Smooth muscle cell (in vitro differentiated cells): ENCODE measurements around the gene DSCAM. TPM values are rescaled to one million over a fixed set of nuclear protein-coding genes. Genes with fewer than 3 reads are reported as not detected.
"Not testable (repeated sequence)": the region's sequence is repeated elsewhere in the genome, so short reads cannot be mapped to it uniquely, and the experiment has no call there.

Source experiments
- DNase-seq: peaks from one replicate; lab custom pipeline; 2025; ENCODE audit not compliant: unreplicated experiment; lab: John Stamatoyannopoulos, UW
- H2AFZ ChIP-seq: fragments of 200-600 bp; sonication (generic); 2 replicates; pipeline ENCODE4 v1.6.0; 2016; ENCODE audit warnings: antibody characterized with exemption, low read depth, mild to moderate bottlenecking
- H3F3A ChIP-seq: fragments of 200-600 bp; sonication (generic); 2 replicates; pipeline ENCODE4 v1.6.0; 2017; ENCODE audit warnings: antibody characterized with exemption, low read depth
- H3K27ac ChIP-seq: fragments of 200-600 bp; sonication (generic); 2 replicates; pipeline ENCODE4 v1.5.1; 2016; ENCODE audit warnings: low read depth, mild to moderate bottlenecking
- H3K27me3 ChIP-seq: fragments of 200-600 bp; sonication (generic); 2 replicates; pipeline ENCODE4 v1.6.1; 2016; ENCODE audit warnings: low read depth, mild to moderate bottlenecking
- H3K36me3 ChIP-seq: fragments of 200-600 bp; sonication (generic); 2 replicates; pipeline ENCODE4 v1.5.1; 2016; ENCODE audit warnings: low read depth
- H3K4me1 ChIP-seq: fragments of 200-600 bp; sonication (generic); 2 replicates; pipeline ENCODE4 v1.5.1; 2016; ENCODE audit warnings: low read depth
- H3K4me2 ChIP-seq: fragments of 200-600 bp; sonication (generic); 2 replicates; pipeline ENCODE4 v1.6.0; 2016; ENCODE audit warnings: mild to moderate bottlenecking
- H3K4me3 ChIP-seq: fragments of 200-600 bp; sonication (generic); 2 replicates; pipeline ENCODE4 v1.5.1; 2016; ENCODE audit warnings: mild to moderate bottlenecking
- H3K79me2 ChIP-seq: fragments of 200-600 bp; sonication (generic); 2 replicates; pipeline ENCODE4 v1.6.0; 2016; ENCODE audit warnings: low read depth, mild to moderate bottlenecking
- H3K9ac ChIP-seq: fragments of 200-600 bp; sonication (generic); 2 replicates; pipeline ENCODE4 v1.6.0; 2016; ENCODE audit warnings: low read depth
- H3K9me3 ChIP-seq: fragments of 200-600 bp; sonication (generic); replicated peaks from 2 replicates; pipeline ENCODE4 v1.5.1; 2016; ENCODE audit warnings: low read depth
- H4K20me1 ChIP-seq: fragments of 200-600 bp; sonication (generic); 2 replicates; pipeline ENCODE4 v1.6.0; 2016; ENCODE audit warnings: low read depth
- WGBS: methylation state at CpG from one replicate; pipeline ENCODE4 v1.1.7; 2016; ENCODE audit warnings: low lambda C conversion rate; 5-methylcytosine and 5-hydroxymethylcytosine counted together
- polyA plus RNA-seq: library from polyadenylated mRNA; unstranded; fragments of >200 nt; fragmentation: Nextera tagmentation; extraction: Ambion mirVana; gene quantifications from 2 replicates; pipeline ENCODE4 v1.2.1, GENCODE V29; 2016
- total RNA-seq: library from RNA; depleted of rRNA; stranded (reverse); fragments of >200 nt; gene quantifications from 2 replicates; pipeline ENCODE4 v1.2.3, GENCODE V29; 2014
- TF ChIP-seq, protein P1 (sequence below): fragments of 200-600 bp; sonication (generic); IDR thresholded peaks from 2 replicates; pipeline ENCODE4 v1.5.1; 2017; ENCODE audit warnings: borderline replicate concordance, mild to moderate bottlenecking, antibody characterized with exemption; ENCODE audit not compliant: insufficient read depth, poor library complexity, severe bottlenecking

The DSCAM gene, protein sequence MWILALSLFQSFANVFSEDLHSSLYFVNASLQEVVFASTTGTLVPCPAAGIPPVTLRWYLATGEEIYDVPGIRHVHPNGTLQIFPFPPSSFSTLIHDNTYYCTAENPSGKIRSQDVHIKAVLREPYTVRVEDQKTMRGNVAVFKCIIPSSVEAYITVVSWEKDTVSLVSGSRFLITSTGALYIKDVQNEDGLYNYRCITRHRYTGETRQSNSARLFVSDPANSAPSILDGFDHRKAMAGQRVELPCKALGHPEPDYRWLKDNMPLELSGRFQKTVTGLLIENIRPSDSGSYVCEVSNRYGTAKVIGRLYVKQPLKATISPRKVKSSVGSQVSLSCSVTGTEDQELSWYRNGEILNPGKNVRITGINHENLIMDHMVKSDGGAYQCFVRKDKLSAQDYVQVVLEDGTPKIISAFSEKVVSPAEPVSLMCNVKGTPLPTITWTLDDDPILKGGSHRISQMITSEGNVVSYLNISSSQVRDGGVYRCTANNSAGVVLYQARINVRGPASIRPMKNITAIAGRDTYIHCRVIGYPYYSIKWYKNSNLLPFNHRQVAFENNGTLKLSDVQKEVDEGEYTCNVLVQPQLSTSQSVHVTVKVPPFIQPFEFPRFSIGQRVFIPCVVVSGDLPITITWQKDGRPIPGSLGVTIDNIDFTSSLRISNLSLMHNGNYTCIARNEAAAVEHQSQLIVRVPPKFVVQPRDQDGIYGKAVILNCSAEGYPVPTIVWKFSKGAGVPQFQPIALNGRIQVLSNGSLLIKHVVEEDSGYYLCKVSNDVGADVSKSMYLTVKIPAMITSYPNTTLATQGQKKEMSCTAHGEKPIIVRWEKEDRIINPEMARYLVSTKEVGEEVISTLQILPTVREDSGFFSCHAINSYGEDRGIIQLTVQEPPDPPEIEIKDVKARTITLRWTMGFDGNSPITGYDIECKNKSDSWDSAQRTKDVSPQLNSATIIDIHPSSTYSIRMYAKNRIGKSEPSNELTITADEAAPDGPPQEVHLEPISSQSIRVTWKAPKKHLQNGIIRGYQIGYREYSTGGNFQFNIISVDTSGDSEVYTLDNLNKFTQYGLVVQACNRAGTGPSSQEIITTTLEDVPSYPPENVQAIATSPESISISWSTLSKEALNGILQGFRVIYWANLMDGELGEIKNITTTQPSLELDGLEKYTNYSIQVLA (N-terminal part only)
- not detected in 2 replicates for total RNA-seq
- polyA plus RNA-seq: not detected in 2 replicates

DNA sequence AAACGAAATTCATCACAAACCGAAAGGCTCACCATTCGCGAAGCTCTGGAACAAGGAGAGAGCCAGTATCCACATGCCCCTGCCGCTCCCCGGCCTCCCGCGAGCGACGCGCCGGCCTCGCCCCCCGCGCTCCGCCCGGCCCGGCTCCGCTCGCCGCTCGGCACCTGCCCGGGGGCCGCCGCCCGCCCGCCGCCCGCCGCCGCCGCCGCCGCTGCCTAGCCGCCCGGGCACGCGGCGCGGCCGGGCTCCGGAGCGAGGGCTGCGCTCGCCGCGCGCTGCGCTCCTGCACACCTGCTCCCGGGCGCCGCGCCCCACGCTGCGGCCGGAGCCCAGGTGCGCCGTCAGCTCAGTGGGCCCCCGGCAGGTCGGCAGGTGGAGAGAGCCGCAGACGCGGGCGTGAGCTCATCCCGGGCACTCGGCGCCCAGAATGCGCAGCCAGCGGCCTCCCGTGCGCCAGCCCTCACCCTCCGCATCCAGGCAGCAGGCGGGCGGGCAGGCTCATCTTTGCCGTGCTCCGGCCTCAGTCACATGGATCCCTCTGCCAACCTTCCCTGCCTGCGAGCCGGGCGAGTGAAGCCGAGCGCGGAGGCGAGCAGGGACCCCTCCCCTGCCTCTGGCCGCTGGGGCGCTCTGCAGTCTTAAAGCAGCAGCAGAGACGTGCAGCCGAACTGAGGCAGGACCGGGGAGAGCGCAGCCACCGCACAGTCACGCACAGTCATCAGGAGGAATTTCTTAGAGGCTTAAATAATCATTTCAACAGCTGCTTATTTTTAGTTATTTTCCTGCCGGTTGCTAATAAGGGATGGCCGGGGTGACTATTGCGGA is at the start of gene DSCAM:
TSS of gene DSCAM (minus strand) at position 572 of the 825 bp plus-strand sequence. CDS start at position 75, 497 bp downstream.
- H3K4me2 ChIP-seq: peak within 1 kb of the TSS; percentile 73
- TF ChIP-seq, protein P1, sequence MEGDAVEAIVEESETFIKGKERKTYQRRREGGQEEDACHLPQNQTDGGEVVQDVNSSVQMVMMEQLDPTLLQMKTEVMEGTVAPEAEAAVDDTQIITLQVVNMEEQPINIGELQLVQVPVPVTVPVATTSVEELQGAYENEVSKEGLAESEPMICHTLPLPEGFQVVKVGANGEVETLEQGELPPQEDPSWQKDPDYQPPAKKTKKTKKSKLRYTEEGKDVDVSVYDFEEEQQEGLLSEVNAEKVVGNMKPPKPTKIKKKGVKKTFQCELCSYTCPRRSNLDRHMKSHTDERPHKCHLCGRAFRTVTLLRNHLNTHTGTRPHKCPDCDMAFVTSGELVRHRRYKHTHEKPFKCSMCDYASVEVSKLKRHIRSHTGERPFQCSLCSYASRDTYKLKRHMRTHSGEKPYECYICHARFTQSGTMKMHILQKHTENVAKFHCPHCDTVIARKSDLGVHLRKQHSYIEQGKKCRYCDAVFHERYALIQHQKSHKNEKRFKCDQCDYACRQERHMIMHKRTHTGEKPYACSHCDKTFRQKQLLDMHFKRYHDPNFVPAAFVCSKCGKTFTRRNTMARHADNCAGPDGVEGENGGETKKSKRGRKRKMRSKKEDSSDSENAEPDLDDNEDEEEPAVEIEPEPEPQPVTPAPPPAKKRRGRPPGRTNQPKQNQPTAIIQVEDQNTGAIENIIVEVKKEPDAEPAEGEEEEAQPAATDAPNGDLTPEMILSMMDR: no peak
- no peak for DNase-seq
- H3F3A ChIP-seq: no peaks in the 10 kb centered on the region
- WGBS: 4% methylated on average over 68 of the region's 94 CpGs
- H3K9ac ChIP-seq: no peak within 1 kb of the TSS
- no peaks in the 10 kb centered on the region for H3K36me3 ChIP-seq
- H3K4me1 ChIP-seq: no peaks in the 10 kb centered on the region
- H3K4me3 ChIP-seq: peak within 1 kb of the TSS; percentile 31
- H4K20me1 ChIP-seq: no peaks in the 10 kb centered on the region
- H3K9me3 ChIP-seq: no peaks in the 10 kb centered on the region
- no peak within 1 kb of the TSS for H3K27ac ChIP-seq
- H3K27me3 ChIP-seq: peaks cover 84% of the 10 kb centered on the region
- no peak within 1 kb of the TSS for H2AFZ ChIP-seq
- no peaks in the 10 kb centered on the region for H3K79me2 ChIP-seq

DNA sequence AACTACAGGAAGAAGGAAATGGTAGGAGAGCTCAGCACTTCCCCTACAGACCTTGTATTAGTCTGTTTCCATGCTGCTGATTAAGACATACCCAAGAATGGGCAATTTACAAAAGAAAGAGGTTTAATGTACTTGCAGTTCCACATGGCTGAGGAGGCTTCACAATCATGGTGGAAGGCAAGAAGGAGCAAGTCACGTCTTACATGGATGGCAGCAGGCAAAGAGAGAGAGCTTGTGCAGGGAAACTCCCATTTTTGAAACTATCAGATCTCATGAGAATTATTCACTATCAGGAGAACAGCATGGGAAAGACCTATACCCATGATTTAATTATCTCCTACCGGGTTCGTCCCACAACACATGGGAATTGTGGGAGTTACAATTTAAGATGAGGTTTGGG is 48.7 kb upstream of the DSCAM start:
- not testable (repeated sequence) for H2AFZ ChIP-seq, H3F3A ChIP-seq, H3K4me2 ChIP-seq, DNase-seq, H3K36me3 ChIP-seq, H3K79me2 ChIP-seq, H3K27me3 ChIP-seq, H3K4me1 ChIP-seq, H3K9ac ChIP-seq, H3K9me3 ChIP-seq, H4K20me1 ChIP-seq, H3K27ac ChIP-seq, H3K4me3 ChIP-seq
- WGBS: 89% methylated on average over 3 of the region's 3 CpGs

DNA sequence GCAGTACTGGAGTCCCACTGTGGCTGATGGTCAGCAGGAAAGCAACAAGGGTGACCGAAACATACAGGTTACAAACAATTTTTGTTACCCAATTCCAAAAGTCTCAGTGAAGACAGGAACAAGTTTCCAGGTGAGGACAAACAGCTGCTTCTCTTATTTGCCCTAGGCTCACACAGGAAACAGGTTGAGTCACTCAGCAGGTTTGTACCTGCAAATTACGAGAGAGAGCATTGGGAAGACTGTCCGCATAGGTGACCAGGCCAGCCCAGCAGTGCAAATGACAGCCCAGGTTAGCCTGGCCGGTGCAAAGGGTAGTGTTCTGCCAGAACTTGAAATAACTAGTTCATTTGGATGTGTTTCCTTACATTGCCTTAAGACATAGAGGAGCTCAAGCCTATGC is 40.0 kb upstream of the DSCAM start:
- no peak overlapping the region for H2AFZ ChIP-seq
- WGBS: 77% methylated on average over 4 of the region's 4 CpGs

More for the DNA sequence above, 40.0 kb upstream of the DSCAM start:
- Histone ChIP-seq H3K79me2 (no peaks in the 10 kb centered on the region), H3K4me3 (no peak overlapping the region), H3K4me2 (no peak overlapping the region), H3K9me3 (no peaks in the 10 kb centered on the region), H4K20me1 (no peaks in the 10 kb centered on the region), H3K36me3 (no peaks in the 10 kb centered on the region), H3K27me3 (no peaks in the 10 kb centered on the region), H3K4me1 (no peaks in the 10 kb centered on the region), H3F3A (no peaks in the 10 kb centered on the region), H3K27ac (no peak overlapping the region), H3K9ac (no peak overlapping the region)
- no peak for DNase-seq
- TF ChIP-seq, protein P1: no peak
